ENCODE results near the gene DMRT3. TPM values are rescaled to one million over a fixed set of nuclear protein-coding genes. Genes with fewer than 3 reads are reported as not detected.

The DMRT3 gene
- total and polyA plus RNA-seq, 10 of the 15 experiments (the other 5 are each of a cell fraction or from before 2014, with no cell fraction given): 0.06 to 0.11 TPM; not detected in 8

GRCh38 chr9:1013021-1013420 lies 36.6 kb downstream of the DMRT3 start:
- no peaks in the 10 kb centered on the region for H3K9me3 ChIP-seq (replicated peaks; ENCODE audit: control insufficient read depth, insufficient read depth, low read length)
- no peak overlapping the region for H3K4me3 ChIP-seq
- TF ChIP-seq SIN3A (IDR thresholded peaks at IDR 0.05; ENCODE audit: low read depth, low read length): no peak
- TF ChIP-seq ATF7 (IDR thresholded peaks at IDR 0.05; ENCODE audit: low read depth): peak; percentile 67; the same call in 1 of the 2 replicates
- RAD21 ChIA-PET (ENCODE audit: unreplicated experiment): no interaction called here
- H4K20me1 ChIP-seq (ENCODE audit: control insufficient read depth, insufficient read depth): peaks cover 3% of the 10 kb centered on the region; the same call in 1 of the 2 replicates
- H3K79me2 ChIP-seq (ENCODE audit: control insufficient read depth, insufficient read depth, low read length): no peaks in the 10 kb centered on the region
- BruUV-seq (replicated peaks): no TSS peak
- DNase-seq (ENCODE audit: low read depth, low spot score): no peak
- H3K4me2 ChIP-seq (ENCODE audit: control insufficient read depth, insufficient read depth): no peak overlapping the region
- H3K27ac ChIP-seq (ENCODE audit: control insufficient read depth, insufficient read depth): no peak overlapping the region
- 61% methylated on average over 5 of the region's 5 CpGs for WGBS (ENCODE audit: insufficient coverage, insufficient replicate concordance, low lambda C conversion rate, missing lambda C conversion rate)
- H3K4me1 ChIP-seq (ENCODE audit: control insufficient read depth, insufficient read depth, low read length): peaks cover 4% of the 10 kb centered on the region
- H3K9ac ChIP-seq (ENCODE audit: control insufficient read depth, insufficient read depth, low read length): no peak overlapping the region
- no peak for FAIRE-seq
- SMC1A ChIA-PET (ENCODE audit: uncharacterized antibody, unreplicated experiment): interaction anchor here (0.9 to 1.1 kb wide), 2 partner anchors 9 to 375 kb away, joined by 3 read pairs; no protein-coding TSS in a partner anchor
- in situ Hi-C loops (cut with MboI): loop anchor here (10.0 kb wide), 1 partner anchor 592 kb away; no protein-coding TSS in a partner anchor
- CTCF ChIA-PET: interaction anchor here (1.1 to 1.2 kb wide), 2 partner anchors 591 to 723 kb away, joined by 3 read pairs; no protein-coding TSS in a partner anchor
- POLR2A ChIA-PET: interaction anchor here (0.6 kb wide), 1 partner anchor 90 kb away, joined by 3 read pairs; no protein-coding TSS in a partner anchor
- no peaks in the 10 kb centered on the region for H3K36me3 ChIP-seq (ENCODE audit: control insufficient read depth in 2 of 2, insufficient read depth in 2 of 2, low read length in 1 of 2)
- intact Hi-C loops (cut with micrococcal nuclease; ENCODE audit: unreplicated experiment): no loop called here
- no peak for ATAC-seq
- no peaks in the 10 kb centered on the region for H3K27me3 ChIP-seq (replicated peaks in 1 of 2; ENCODE audit: control insufficient read depth in 2 of 2, insufficient read depth in 2 of 2, low read length in 1 of 2)
- H2AFZ ChIP-seq (ENCODE audit: control insufficient read depth, low read depth, low read length): no peak overlapping the region

DNA sequence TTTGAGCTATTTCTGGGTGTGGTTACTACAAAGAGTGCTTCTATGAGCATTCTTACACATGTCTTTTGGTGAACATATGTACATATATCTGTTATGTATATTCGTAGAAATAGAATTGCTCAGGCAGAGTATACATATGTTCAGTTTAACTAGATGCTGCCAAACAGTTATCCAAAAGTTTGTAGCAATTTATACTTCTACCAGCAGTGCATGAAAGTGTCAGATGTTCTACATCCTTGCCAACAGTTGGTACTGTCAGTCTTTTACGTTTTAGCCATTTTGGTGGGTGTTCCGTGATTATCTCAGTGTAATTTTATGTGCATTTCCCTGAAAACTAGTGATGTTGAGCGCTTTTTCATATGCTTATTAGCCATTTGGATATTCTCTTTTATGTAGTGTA lies 37.8 kb downstream of the DMRT3 start:
- no peaks in the 10 kb centered on the region for H3K79me2 ChIP-seq (ENCODE audit: control insufficient read depth, insufficient read depth, low read length)
- ATAC-seq (no peak), DNase-seq (ENCODE audit: low read depth, low spot score) (no peak), FAIRE-seq (no peak)
- RAD21 ChIA-PET (ENCODE audit: unreplicated experiment): no interaction called here
- SMC1A ChIA-PET (ENCODE audit: uncharacterized antibody, unreplicated experiment): no interaction called here
- 23% methylated on average over 4 of the region's 4 CpGs for WGBS (ENCODE audit: insufficient coverage, insufficient replicate concordance, low lambda C conversion rate, missing lambda C conversion rate)
- no TSS peak for BruUV-seq (replicated peaks)
- peaks cover 3% of the 10 kb centered on the region for H3K4me1 ChIP-seq (ENCODE audit: control insufficient read depth, insufficient read depth, low read length)
- no peaks in the 10 kb centered on the region; a peak in 1 of 4 replicates for H3K27me3 ChIP-seq (replicated peaks in 1 of 2; ENCODE audit: control insufficient read depth in 2 of 2, insufficient read depth in 2 of 2, low read length in 1 of 2)
- TF ChIP-seq MTA3 (IDR thresholded peaks at IDR 0.05; ENCODE audit: borderline replicate concordance, low read length) (no peak), BCL3 (IDR thresholded peaks at IDR 0.05; ENCODE audit: borderline replicate concordance, insufficient read depth, low read depth, low read length, poor library complexity, severe bottlenecking) (no peak), ETV6 (conservative IDR thresholded peaks at IDR 0.05 in 1 of 2, IDR thresholded peaks at IDR 0.05 in 1 of 2; ENCODE audit: borderline replicate concordance in 1 of 2, low read depth in 1 of 2) (no peak), MLLT1 (IDR thresholded peaks at IDR 0.05) (no peak), EED (IDR thresholded peaks at IDR 0.05; ENCODE audit: low read depth) (no peak), NR2C1 (IDR thresholded peaks at IDR 0.05) (no peak), ZBED1 (IDR thresholded peaks at IDR 0.05; ENCODE audit: borderline replicate concordance) (no peak)
- H4K20me1 ChIP-seq (ENCODE audit: control insufficient read depth, insufficient read depth): peaks cover 3% of the 10 kb centered on the region; the same call in 1 of the 2 replicates
- in situ Hi-C loops (cut with MboI): loop anchor here (10.0 kb wide), 1 partner anchor 591 kb away; no protein-coding TSS in a partner anchor
- intact Hi-C loops (cut with micrococcal nuclease; ENCODE audit: unreplicated experiment): no loop called here
- POLR2A ChIA-PET: no interaction called here
- no peak overlapping the region for H3K4me3 ChIP-seq
- no peaks in the 10 kb centered on the region for H3K36me3 ChIP-seq (ENCODE audit: control insufficient read depth in 2 of 2, insufficient read depth in 2 of 2, low read length in 1 of 2)
- H2AFZ ChIP-seq (ENCODE audit: control insufficient read depth, low read depth, low read length): no peak overlapping the region
- no peak overlapping the region for H3K27ac ChIP-seq (ENCODE audit: control insufficient read depth, insufficient read depth)
- CTCF ChIA-PET: no interaction called here
- no peak overlapping the region for H3K9ac ChIP-seq (ENCODE audit: control insufficient read depth, insufficient read depth, low read length)
- no peaks in the 10 kb centered on the region for H3K9me3 ChIP-seq (replicated peaks; ENCODE audit: control insufficient read depth, insufficient read depth, low read length)
- H3K4me2 ChIP-seq (ENCODE audit: control insufficient read depth, insufficient read depth): no peak overlapping the region

Measured in GM12878 (cell line).